Testis (tissue), 2 donors: ENCODE data around the gene RECQL5.

Experiments used
- CTCF ChIP-seq, 3 experiments: fragments of 450-650 bp in 2 of 3; fragments of 200-600 bp in 1 of 3; sonication (generic) in 1 of 3; IDR thresholded peaks; one replicate each; pipeline ENCODE4 v1.5.1; 2016 to 2019; ENCODE audit warnings: antibody characterized with exemption in 3 of 3, mild to moderate bottlenecking in 2 of 3, moderate library complexity in 1 of 3
- POLR2A ChIP-seq: fragments of 450-650 bp; IDR thresholded peaks from one replicate; pipeline ENCODE4 v1.6.1; 2017; ENCODE audit warnings: antibody characterized with exemption, mild to moderate bottlenecking, moderate library complexity

DNA sequence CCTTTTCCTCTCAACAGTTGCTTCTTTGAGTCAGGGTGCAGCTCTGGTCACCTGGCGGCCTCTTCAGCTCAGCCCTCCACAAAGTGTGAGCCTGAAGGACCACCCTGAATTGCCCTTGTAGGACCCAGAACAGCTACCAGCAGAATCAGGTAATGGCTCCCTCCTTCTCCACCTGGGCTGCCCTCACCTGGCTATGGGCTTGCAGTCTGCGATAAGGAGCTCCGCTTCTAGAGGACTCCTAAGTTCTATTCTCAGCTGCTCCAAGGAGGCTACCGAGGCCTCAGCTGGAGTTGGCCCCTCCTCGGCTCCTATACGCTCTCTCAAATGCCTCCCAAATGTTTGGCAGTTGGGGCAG, 20.3 kb downstream of the RECQL5 start:
- TF ChIP-seq CTCF (IDR thresholded peaks at IDR 0.05), result no peak
- no peak for TF ChIP-seq POLR2A
